Right renal pelvis (tissue), 4 donors: ENCODE results near the gene FCMR. TPM values are rescaled to one million over a fixed set of nuclear protein-coding genes. Genes with fewer than 3 reads are reported as not detected.
"Not testable (repeated sequence)": the region's sequence is repeated elsewhere in the genome, so short reads cannot be mapped to it uniquely, and the experiment has no call there.

ENCODE experiments used
- DNase-seq, 4 donors: peaks; one replicate each; pipeline ENCODE4 v3.0.0-alpha.2; 2013; ENCODE audit warnings: low read depth in 4 of 4, low spot score in 3 of 4, missing footprints in 1 of 4
- polyA plus RNA-seq, 4 donors: library from polyadenylated mRNA; unstranded; fragments of 120-200 nt; gene quantifications; one replicate each; pipeline ENCODE4 v1.2.1, GENCODE V29; 2013; ENCODE audit not compliant: insufficient read length in 4 of 4

The FCMR gene
- polyA plus RNA-seq, 4 donors = 2.1 to 2.7 (median 2.5) TPM

DNA sequence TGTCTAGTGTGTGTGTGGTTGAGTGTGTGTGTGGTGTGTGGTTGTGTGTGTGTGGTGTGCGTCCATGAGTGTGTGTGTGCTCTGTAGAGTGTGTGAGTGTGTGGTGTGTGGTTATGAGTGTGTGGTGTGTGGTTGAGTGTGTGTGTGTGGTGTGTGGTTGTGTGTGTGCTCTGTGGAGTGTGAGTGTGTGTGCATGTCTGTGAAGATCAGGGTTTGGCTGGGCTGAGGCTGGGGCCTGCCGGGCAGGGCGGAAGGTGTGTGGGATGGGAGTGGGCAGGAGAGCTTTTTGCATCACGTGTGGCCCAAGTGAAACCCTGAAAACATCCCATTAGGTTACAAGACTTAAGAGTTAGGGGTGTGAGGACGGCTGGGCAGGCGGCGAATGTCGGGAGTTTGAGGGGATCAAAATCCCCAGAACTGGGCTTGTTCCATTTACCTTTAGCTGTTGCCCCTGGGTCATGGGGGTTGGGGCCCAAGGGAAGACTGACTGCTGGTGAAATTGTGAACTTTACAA, 2.9 kb upstream of the FCMR start:
- no peak for DNase-seq

- not testable (repeated sequence) for DNase-seq
Observed at GRCh38 chr1:206923961-206924557, 2.3 kb upstream of the FCMR start.

- no peak for DNase-seq
Observed at GRCh38 chr1:206923009-206923960, 1.5 kb upstream of the FCMR start.

DNA sequence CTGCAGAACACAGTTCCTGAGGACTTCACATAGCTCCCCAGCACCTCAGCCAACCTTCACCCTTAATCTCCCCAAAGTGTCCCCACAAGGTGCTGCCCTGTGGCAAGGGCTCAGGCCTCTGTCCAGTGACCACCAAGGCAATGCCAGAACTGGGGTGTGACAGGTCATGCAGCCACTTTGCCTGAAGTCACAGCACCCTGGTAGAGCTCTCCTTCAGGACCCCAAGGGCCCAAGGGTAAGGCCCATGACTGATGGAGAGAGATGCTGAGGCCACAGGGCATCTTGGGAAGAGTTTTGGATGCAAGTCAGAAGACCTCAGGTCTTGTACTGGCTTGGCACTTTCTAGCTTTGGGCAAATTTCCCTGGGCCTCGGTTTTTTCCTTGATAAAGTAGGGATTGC, 783 bp upstream of the FCMR start:
- no peak for DNase-seq

DNA sequence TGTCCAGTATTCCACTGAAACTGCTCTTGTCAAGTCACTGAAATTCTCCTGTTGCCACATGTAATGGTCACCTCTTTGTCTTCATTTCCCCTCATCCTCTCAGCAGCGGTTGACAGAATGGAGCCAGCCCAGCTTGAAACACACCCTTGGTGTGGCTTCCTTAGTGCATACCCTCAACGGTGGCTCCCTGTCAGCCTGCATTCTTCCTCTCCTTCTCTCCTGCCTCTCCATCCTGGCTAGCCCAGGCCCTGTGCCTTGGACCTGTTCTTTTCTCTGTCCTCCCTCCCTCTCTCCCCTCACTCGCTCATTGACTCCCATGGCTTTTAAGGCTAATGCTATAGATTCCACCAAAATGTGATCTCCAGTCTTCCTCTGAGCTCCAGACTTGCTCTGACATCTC, 3.7 kb downstream of the FCMR start:
- DNase-seq = no peak

DNA sequence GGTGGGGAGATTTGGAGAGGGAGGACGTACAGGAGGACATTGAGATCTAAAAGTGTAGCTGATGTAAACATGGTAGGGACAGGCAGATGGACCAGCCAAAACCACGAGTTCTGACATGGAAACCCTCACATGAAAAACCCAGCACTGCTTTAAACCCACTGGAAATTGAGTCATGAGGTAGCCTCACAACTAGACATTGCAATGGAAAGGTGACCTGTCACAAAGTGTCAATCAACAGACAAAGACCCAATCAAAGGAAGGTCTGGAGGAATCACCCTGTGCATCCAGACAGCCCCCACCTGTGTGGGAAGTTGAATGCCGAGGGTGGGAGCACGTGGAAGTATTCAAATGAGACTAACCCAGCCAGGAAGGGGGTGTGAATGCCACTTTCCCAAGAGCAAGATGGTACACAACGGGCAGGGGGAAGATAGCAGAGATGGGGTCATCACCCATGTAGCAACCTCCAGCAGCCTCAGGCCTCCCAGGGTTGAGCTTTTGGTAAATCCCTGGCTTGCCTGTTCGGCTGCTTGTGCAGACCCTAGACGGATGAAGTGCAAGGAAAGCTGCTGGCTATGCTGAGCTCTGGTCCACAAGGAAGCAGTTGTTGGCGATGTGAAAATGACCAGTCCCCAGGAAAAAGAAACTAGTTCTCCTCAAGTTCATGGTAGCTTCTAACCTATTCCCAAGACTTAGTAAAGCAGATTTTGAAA, 5.6 kb downstream of the FCMR start:
- DNase-seq = no peak

GRCh38 chr1:206915030-206915735, 6.6 kb downstream of the FCMR start:
- DNase-seq = no peak

- no peak for DNase-seq
Observed at GRCh38 chr1:206913766-206914537, 7.8 kb downstream of the FCMR start.

DNA sequence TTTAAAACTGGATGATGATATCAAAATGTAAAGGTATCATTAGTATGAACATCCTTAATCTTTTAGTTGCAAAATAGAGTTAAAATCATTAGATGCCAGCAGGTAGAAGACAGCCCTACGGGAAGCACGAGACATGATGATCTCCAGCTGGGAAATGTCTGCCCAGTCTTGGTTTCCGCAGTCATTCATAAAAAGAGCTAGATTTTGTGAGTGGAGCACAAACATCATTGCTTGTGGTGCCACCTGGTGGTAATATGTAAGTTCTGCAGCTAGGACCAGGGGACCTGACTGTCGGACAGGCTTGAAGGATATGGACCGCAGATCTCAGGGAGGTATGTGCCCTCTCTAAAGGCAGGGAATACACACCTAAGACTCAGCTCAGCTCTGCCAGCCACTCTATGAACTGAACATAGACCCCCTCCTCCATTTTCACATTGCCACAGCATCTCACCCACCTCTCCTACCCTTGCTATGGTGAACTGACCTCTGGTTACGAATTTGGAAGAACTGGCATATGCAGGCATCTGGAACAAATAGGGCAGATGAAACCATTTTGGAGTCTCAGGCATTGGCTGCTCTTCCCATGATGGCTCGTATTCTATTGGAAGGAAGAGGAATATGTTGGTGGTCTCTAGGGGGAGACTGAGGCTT, 9.2 kb downstream of the FCMR start:
- DNase-seq = peak; percentile 64 to 73 (median 70)

- no peak for DNase-seq
Observed at GRCh38 chr1:206911064-206911663, 10.6 kb downstream of the FCMR start.

DNA sequence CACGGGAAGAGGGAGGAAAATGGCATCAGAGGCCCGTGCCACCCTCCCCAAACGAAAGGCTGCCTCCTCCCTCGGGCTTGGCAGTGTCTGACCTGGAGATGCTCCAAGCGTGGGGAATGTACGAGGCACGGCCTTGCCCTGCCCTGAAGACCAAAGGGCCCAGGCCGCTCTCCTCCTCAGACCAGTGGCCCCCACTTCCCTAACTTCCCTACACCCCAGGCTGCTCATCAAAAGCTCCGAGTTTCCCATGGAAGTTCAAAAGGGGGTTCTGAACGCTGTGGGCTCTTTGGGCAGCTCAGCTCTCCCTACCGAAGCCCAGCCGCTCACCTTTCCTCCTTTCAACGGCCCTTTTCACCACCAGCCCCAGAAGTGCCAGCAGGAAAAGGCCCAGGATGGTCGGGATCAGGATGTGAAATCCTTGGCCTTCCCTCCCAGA, 11.8 kb downstream of the FCMR start:
- no peak for DNase-seq

DNA sequence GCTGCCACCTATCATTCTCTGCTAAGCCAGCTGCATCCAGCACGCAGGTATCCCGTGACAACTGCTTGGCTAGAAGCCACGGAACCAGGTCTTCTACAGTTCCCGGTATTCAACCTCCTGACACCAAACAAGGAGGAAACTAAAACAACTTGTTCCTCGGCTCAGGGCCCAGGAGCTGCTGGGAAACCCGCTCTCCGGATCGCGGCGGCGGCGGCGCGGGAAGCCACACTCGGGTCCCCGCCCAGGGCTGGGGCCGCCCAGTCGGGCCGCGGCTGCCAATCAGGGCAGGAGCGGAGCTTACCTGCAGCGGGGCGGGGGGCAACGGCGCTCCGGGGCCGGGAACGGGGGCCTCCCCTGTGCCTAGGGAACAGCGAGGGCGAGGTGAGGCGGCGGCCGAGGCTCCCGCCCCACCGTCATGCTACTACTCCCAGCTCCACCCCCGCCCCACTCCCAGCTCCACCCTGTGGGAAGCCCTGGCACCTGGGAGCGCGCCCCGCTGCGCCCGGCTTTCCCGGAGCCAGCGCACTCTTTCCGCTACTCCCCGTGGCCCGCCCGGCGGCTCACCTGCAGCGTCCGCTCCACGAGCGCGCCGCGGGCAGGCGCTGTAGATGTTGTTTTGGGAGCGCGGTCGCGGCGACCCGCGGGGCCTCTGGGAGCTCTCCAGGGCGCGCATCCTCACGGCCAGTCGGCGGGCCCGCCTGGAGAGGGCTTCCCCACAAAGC, 12.4 kb downstream of the FCMR start:
- peak; percentile 53 to 74 (median 63) for DNase-seq

DNA sequence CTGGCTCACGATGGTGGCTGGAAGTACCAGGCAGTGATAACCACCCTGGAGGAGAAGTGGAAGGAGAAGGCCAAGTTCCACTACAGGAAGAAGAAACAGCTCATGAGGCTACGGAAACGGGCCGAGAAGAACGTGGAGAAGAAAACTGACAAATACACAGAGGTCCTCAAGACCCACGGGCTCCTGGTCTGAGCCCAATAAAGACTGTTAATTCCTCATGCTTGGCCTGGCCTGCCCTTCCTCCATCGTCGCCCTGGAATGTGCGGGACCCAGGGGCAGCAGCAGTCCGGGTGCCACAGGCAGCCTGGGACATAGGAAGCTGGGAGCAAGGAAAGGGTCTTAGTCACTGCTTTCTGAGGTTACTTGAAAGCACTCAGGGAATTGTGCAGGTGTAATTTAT, 13.7 kb downstream of the FCMR start:
- DNase-seq = no peak

- DNase-seq = no peak
Observed at GRCh38 chr1:206907304-206907991, 14.3 kb downstream of the FCMR start.

GRCh38 chr1:206905295-206906164, 16.2 kb downstream of the FCMR start:
- no peak for DNase-seq

DNA sequence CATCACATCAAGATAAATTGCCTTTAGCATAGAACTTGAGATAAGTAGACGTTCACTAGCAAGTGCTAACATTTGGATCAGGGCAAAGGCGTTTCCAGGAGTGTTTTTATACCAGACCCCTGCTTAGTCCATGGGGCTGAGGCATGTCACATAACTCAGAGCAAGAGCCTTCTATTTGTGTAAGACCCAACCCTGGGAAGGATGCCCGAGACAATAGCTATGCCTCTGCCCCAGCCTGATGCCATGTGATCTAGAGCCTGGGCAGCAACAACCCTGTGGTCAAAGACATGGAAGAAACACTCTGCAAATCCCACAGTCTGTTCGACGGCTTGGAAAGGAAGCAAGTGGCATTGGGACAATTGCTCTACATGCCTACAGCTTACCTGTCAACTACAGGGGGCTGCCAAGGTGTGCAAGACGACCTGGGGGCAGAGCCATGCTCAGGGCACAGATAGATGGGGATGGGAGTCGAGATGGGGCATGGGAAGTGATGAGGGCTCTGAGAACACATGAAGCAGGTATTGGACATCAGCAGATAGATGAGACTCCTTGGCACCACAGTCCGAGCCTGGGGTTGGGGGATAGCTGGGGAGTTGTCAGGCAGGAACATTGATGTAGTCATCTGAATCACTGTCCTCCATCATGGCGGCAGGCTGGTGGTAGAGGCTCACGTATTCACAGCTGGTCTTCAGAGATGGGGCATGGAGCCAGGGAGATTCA, 17.2 kb downstream of the FCMR start:
- no peak for DNase-seq
